HG02870 (cell line): ENCODE results near the gene SLC6A6.

Source experiments
- ATAC-seq: cut with Tn5 transposase; IDR thresholded peaks from one replicate; pipeline ENCODE4 v1.9.1; 2021; ENCODE audit warnings: mild to moderate bottlenecking, moderate library complexity; ENCODE audit not compliant: unreplicated experiment

The SLC6A6 gene

GRCh38 chr3:14415501-14415900 lies 13.1 kb downstream of the SLC6A6 start:
- no peak for ATAC-seq

GRCh38 chr3:14416453-14416852 lies 14.0 kb downstream of the SLC6A6 start:
- ATAC-seq, result no peak

GRCh38 chr3:14418296-14419250 lies 16.2 kb downstream of the SLC6A6 start:
- ATAC-seq, result no peak

DNA sequence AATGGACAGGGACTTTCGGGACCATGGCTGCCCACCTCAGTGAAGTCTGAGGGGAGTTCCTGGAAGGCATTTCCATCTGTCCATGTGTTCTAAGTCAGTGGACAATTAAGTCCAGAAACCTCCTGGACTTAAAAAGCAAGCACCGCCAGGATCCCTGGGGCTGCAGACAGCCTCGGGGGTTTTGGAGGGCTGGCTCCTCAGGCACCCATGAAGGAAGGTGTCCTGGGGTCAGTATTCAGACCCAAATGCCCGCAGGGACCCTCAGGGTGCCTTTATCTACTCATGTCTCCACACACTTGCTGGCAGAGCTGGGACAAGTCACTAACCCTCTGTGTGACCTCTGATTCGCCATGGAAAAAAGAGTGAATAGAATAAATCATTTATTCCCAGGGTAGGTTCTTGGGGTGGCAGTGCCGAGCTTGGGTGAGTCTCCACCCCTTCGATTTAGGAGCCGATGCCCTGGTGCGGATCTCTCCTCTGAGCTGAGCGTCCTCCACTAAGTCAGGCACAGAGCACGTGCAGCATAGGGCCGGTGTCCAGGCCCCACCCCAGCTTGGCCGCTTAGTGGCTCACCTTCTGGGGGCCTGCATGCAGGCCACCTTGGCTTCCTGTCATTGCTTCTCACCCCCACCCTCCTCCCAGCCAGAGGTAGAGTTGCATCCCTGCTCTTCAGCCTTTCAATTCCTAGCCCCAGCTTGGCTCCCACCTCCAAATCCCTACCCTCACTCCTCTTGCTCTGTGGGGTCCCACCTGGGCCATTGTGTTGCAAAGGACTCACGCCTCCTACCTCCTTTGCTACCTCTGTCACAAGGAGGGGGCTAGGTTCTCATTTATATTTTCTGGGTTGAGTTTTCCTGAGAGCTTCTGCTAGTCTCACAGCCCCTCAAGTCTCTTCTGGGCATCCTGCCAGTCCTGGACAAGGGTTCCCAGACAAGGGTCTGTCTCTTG lies 19.9 kb downstream of the SLC6A6 start:
- ATAC-seq, result no peak

- ATAC-seq, result no peak
Measured at GRCh38 chr3:14423197-14423743, 20.9 kb downstream of the SLC6A6 start.

GRCh38 chr3:14423963-14424362 lies 21.6 kb downstream of the SLC6A6 start:
- ATAC-seq, result no peak

GRCh38 chr3:14424711-14425580 lies 22.5 kb downstream of the SLC6A6 start:
- ATAC-seq, result no peak

GRCh38 chr3:14425581-14426304 lies 23.3 kb downstream of the SLC6A6 start:
- ATAC-seq, result no peak

GRCh38 chr3:14426305-14426620 lies 23.9 kb downstream of the SLC6A6 start:
- no peak for ATAC-seq

DNA sequence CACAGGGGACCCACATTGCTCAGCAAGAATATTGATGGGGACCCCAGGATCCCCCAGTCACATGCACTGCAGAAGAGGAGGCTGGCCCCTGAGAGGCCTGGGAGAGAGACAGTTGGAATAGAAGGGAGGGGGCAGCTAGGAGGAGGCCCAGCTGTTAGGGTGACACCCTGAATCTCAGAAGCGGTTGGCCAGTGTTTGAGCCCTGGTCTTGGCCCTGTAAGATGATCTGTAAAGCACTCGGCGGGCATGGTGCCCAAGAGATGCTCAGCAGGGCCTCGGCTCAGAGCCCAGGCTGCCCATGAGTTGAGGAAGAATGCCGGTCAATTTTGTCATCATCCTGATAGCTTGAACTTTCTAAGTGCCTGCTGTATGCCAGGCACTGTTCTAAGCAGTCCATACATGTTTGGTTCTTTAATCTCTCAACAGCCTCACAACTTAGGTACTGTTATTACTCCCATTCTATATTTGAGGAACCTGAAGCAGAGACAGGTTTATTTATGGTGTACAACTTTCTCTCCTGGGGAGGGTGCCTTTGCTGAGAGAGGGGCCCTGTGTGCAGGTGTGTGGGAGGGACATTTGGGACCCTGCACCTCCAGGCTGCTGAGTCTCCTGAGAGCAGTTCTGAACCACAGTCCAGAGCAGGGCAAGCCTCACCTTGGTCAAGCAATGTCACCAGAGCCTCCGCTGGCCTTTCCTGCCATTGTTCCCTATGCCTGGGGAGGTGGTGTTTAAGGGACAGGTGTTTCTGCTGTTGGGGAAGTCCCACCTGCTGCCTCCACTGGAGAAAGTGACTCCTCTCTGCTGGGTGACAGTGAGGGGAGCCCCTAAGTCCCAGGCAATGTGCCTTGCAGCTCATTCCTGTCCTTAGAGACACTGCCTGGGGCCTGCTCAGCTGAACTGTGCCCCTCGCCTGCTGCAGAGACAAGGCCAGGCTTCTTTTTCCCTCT lies 26.0 kb downstream of the SLC6A6 start:
- no peak for ATAC-seq

DNA sequence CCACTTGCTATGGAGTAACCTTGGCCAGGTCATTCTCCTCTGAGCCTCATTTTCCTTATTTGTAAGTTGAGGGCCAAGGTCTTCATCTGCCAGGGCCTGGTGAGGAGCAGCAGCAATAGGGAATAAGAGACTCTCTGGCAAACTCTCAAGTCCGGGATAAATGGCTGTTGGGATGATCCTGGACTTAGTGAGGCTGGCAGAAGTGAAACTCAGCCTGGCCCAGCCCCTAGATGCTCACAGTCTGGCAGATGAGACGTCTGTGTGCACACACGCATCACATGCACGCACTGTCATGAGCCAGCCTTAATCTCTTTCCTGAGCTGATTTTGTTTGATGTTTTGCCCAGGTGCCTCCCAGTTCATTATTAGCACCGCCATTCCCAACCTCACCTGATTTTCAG lies 26.8 kb downstream of the SLC6A6 start:
- no peak for ATAC-seq

DNA sequence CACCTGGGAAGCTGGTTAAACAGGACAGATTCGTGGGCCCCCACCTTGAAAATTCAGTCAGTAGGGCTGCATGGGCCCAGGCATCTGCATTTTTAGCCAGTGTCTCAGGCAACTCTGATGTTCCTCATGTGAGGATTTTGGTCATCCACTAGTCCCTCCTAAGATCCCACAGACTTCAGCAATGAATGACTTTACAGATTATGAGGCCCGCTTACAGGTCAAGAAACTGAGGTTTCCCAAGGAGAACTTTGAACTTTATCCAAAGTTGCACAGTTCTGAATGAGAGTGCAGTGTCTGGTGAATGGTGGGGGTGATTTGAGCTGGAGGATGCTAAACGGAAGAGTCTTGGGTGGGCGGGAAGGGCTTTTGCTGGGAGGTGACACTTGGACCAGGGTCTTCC lies 27.2 kb downstream of the SLC6A6 start:
- ATAC-seq, result no peak

GRCh38 chr3:14430053-14430452 lies 27.6 kb downstream of the SLC6A6 start:
- ATAC-seq, result no peak

DNA sequence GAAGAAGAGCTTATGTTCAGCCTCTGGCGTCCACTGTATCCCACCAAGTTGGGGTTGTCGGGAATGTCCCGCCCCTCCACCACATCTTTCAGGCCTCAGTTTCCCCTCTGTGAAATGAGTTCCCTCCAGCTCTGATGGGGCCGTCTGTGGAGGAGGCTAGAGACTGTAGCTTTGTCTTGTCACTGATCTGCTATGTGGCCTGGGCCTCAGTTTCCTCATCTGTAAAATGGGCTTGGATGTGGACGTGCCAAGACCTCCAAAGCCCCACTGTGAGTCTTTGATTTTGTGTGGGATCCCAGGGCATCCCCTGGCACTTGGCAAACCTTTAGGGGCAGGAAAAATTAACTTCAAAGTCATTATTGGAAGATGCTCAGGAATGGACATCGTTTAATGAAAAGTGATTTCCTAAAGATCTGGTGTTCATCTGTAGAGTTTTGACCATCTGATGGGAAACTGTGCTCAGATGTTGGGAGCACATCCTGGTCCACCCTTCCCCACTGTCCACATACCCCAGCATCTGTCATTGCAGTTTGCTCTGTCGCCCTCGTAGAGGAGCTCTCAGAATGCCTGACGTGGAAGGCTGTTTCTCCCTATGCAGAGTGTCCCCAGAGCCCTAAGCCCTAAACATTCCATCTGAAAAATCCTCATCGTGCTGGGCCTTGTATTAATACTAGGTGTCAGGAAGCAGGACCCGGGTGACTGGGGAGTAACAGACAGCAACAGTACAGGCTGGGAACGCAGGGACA lies 28.5 kb downstream of the SLC6A6 start:
- ATAC-seq, result no peak

DNA sequence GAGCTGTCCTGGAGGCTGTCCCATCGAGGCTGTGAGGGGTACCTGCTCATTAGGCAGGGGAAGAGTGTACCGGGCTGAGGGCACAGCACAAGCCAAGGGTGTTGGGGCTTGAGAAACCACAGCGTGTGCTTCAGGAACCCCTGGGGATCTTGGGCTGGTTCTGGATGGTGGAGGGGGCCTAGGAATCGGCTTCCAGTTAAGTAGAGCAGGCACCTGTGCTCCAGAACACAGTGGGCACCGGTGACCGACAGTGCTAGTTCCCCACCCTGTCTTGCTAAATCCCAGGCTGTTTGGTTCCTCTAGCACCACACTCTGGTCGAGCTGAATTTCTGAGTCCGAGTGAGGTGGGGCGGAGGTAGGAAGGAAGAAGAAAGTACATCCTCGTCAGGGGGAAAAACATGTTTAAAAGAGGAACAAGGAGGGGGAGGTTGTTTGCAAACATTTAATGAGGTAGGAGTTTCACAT lies 29.1 kb downstream of the SLC6A6 start:
- peak; percentile 24 for ATAC-seq

- peak; percentile 74 for ATAC-seq
Measured at GRCh38 chr3:14431917-14432834, 29.8 kb downstream of the SLC6A6 start.

DNA sequence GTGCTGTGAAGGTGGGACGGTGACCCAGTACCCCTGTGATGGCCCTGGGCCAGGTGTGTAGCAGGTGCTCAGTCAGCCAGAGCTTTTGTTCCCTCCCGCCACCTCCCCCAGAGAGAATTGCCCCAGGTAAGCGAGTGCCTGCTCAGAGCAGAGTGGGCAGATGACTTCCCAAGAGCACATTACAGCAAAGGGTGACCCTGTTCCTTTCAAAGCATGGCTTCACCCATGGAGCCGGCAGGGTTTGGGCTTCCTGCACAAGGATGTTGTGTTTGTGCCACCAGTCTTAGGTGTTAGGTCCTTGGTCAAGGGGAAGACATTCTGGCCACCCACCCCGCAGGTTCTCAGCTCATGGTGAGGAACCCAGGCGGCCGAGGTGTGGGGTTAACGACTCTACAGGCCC lies 30.7 kb downstream of the SLC6A6 start:
- no peak for ATAC-seq
